Stimulated activated CD8-positive, alpha-beta memory T cell treated with anti-CD3 and anti-CD28 coated beads, Interleukin-12 subunit alpha, Interleukin-12 subunit beta, amount 100 ng/mL, for 24 hours (primary cell): ENCODE data around the gene TM9SF4.

Source experiments
- DNase-seq: peaks from one replicate; pipeline ENCODE4 v3.0.0-alpha.2; 2020; ENCODE audit errors: extremely low read depth

TM9SF4 gene, protein sequence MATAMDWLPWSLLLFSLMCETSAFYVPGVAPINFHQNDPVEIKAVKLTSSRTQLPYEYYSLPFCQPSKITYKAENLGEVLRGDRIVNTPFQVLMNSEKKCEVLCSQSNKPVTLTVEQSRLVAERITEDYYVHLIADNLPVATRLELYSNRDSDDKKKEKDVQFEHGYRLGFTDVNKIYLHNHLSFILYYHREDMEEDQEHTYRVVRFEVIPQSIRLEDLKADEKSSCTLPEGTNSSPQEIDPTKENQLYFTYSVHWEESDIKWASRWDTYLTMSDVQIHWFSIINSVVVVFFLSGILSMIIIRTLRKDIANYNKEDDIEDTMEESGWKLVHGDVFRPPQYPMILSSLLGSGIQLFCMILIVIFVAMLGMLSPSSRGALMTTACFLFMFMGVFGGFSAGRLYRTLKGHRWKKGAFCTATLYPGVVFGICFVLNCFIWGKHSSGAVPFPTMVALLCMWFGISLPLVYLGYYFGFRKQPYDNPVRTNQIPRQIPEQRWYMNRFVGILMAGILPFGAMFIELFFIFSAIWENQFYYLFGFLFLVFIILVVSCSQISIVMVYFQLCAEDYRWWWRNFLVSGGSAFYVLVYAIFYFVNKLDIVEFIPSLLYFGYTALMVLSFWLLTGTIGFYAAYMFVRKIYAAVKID

DNA sequence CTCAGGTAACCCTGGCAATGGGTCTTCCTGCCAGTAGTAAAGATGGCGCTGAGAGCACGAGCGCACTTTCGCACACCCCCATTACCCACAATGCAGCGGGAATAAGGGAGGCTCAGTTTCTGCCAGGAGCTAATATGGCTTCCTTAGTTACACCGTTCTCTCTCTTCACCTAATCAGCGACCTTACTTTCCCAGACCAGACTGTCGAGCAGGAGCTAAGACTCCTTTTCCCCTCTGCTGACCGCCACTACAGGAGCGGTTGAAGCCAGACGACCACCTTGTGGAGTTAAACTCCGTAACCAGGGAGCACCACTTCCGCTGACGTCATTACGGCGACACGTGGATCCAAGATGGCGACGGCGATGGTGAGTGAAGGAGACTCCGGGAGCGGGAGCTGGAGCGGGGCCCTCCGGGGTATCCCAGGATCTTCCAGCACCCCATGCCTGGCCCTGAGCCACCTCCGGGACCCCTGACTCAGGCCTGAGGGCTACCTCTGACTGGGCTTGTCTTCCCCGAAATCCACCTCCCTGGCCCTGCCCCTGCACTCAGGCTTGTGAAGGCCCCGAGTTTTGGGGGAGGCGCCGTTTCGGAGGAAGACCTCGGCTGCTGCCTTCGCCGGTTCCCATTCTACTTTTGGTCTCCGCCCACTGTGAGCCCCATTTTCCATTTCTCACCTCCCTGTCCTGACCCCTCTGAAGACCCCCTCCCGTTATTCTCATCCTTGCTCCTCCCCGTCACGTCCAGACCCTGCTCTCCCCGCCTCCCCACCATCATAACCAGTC is at the start of gene TM9SF4:
Gene TM9SF4 (plus strand): TSS at position 323 of the 781 bp plus-strand sequence. CDS start 27 bp downstream, at position 350.
- DNase-seq, result peak; percentile 77

DNA sequence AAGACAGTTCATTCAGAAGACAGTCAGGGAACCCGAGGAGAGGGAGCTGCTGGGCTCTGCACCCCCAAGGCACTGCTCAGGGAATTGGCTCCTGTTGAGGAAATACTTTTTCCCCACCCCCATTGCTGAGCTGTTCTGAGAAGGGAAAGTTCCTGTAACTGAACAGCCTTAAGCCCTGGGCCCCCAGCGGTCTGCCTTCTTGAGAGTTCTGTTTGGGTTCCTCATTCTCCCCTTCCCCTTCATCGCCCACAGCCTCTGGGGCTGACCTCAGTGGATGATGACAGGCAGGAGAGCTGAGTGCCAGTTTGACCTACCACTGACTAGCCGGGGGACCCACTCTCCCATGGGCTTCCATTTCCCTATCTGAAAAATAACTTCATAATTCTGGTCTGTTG is 46.7 kb upstream of the TM9SF4 start:
- DNase-seq, result no peak

DNA sequence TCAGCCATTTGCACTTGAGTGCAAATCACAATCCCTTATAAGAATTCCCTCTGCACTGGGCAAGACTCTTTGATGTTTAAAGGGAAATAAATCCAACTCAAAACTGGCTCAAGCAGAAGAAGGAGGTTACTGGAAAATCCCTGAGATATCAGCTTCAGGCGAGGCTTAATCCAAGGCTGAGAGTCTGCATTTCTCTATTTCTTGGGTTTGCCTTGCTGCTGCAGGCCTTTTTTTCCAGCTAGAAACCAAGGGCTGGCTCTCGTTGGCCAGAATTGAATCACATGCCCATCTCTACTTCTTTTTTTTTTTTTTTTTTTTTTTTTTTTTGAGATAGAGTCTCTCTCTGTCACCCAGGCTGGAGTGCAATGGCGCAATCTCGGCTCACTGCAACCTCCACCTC is 45.8 kb upstream of the TM9SF4 start:
- DNase-seq, result no peak

DNA sequence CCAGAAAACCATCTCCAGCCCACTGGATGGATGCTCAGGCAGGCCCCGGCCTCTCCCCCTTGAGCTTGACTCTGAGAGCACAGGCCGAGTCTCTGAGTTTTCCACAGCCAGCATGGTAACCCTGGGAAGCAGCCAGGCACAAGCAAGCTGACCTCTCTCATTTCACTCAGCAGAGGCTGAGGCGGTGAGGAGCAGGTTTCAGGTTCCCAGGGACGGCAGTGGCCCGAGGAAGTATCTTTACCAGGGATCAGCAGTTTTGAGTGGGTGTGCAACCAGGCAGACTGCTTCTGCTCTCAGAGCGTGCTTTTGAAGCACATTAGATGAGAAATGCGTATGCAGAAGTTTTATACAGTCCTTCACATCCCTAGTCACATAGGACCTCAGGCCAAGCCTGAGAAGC is 44.8 kb upstream of the TM9SF4 start:
- DNase-seq, result no peak

DNA sequence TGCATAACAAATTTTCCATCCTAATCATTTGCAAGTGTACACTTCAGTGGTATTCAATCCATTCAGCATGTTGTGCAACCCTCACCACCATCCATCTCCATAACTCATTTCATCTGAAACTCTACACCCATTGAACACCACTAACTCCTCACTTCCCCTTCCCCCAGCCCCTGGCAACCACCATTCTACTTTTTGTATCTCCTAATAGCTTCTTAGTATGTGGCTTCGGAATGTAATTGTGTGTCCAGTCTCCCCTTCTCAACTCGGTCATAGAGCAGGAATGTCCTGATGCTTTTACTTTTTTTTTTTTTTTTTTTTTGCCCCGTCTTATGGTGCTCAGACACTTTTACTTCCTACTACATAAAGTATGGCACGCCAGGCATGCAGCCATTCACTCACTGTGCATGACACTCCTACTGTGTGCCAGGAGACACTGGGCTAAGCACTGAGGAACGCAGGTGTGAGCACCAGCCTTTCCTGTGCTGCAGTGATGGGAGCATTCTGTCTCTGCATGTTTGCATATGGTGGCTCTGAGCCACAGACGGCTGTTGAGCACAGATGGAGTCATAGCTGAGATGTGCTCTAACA is 42.2 kb upstream of the TM9SF4 start:
- DNase-seq, result no peak

DNA sequence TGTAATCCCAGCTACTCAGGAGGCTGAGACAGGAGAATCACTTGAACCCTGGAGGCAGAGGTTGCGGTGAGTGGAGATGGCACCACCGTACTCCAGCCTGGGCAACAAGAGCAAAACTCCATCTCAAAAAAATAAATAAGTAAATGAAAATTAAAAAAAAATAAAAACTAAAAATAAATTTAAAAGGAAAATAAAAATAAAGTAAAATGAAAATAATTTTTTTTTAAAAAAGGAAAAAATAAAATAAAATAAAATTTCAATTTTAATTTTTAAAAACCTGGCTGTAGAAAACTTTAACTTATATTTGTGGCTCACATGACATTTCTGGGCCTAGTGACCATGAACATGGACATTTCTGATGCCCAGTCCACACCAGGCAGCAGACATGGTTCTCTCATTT is 41.3 kb upstream of the TM9SF4 start:
- no peak for DNase-seq

DNA sequence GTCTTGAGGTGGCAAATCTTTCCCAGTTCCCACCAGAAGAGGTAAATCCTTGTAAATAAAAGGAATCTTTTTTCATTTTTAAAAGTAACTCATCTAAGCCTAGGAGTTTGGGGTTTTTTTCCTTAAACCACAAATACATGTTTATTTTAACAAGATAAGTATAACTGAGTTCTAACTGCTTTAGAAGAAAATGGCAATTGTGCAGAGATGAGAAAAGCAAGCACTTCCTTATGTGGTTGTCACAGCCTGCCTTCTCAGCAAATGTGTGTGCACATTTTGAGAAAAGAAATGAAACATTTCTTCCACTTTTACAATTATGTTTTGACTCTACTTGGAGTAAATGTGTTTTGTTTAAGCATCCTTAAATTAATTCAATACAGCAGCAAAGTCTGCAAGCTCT is 39.8 kb upstream of the TM9SF4 start:
- no peak for DNase-seq

DNA sequence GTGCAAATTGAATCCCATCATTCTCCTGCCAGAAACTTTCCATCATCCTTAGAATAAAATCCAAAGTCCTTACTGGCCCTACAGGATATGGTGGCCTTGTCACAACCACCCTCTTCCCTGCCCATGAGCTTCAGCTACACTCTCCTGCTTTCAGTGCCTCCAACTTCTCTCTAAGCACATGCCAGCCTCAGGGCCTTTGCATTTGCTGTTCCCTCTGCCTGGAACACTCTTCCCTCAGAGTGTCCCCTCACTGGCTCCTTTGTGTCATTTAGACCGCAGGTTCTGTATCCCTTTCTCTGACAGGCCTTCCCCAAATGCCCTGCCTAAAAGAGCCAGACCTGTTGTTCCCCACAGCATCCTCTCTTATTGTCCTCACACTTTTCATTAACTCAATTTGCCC is 39.2 kb upstream of the TM9SF4 start:
- no peak for DNase-seq

DNA sequence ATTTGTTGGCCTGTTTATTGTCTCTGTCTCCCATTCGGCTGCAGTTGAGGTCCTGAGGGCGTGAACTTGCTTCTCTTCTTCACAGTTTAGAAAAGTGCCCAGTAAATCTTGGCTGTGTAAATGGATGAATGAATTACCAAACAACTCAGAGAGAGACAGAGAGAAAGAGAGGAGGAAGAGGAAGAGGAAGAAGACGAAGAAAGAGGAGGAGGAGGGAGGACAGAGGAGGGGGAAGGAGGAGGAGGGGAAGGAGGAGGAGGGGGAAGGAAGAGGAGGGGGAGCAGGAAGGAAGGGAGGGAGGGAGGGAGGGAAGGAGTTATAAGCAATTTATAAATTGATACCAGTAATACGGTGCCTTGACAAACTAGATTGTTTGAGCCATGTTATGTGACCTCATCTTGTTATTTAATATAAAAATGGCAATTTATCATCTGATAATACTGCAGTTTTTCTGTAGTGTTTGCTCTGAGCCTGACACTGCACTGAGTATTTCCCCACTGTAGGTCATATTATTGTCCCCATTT is 38.8 kb upstream of the TM9SF4 start:
- DNase-seq, result no peak

DNA sequence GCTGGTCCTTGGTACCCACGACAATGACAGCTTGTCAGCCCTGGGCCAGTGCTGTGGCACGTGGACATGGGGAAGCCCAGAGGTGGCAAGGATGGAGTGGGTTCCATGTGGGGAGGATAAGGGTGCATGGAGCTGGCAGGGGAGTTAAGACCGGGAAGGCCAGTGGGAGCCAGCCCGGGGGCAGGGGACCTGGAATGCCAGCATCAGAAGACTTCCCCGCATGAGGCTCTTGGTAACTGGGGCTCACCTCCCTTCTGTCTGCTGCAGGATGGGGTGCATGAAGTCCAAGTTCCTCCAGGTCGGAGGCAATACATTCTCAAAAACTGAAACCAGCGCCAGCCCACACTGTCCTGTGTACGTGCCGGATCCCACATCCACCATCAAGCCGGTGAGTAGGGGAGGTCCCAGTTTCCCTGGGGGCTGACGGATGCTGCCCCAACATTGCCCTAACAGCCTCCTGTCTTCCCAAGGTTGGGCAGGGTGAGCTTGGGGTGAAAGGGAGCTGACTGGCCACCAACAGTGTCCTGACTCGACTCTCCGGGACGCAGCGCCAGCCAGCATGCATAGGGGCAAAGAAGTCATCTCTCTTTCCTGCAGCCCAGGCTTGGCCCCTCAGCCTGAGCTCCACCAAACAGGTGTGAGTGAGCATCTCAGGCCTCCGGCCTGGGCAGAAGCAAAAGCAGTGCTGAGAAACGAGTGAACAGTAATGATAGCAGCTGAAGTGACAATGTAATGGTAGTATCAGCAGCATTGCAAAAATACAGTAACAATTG is 37.9 kb upstream of the TM9SF4 start:
- no peak for DNase-seq

DNA sequence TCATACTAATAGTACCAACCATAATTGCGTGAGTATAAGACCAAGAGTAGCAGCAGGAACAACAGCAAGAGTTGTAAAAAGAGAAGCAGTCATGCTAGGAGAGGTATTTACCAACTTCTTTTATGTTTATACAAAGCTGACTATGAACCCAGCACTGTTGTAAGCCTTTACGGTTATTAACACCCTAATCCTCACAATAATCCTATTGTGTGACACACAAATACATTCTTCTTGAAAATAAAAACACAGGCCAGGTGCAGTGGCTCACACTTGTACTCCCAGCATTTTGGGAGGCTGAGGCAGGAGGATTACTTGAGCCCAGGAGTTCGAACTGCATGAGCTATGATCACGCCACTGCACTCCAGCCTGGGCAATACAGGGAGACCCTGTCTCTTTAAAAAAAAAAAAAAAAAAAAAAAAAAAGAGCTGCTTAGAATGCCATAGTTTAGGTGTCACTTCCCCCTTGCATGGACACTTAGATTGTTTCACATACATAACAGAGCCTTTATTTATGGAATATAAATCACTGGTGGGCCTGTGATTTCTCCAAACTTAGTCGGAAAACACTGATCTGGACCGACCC is 37.3 kb upstream of the TM9SF4 start:
- no peak for DNase-seq

DNA sequence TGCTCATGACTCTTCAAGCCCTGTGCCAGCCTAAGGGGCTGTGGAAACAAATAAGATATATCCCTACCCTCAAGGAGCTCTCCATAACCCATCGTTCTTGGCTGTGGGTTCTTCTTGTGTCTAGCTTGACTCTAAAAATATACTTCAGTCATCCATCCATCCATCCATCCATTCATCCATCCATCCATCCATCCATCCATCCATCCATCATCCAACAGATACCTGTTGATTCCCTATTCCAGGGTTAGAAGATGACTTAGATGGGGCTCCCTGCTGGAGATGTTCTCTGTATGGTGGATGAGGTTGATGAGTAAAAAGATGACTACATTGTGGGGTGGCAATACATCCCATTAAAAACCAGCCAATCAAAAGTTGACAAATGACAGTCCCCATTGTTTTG is 34.0 kb upstream of the TM9SF4 start:
- no peak for DNase-seq

DNA sequence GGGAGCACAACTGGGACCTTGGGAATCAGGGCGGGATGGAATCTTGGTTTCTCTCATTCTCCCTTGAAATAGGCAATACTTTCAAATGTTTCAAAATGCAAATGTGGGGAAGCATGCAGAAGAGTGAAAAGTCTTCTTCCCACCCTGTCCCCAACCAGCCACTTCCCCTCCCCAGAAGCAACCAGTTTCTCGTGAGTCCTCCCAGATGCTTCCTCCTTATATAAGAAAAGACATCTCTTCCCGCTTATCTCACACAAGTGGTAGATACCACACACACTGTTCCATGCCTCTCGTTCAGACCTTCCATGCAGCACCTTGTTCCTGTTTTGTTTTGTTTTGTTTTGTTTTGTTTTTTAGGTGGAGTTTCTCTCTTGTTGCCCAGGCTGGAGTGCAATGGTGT is 32.3 kb upstream of the TM9SF4 start:
- DNase-seq, result no peak

DNA sequence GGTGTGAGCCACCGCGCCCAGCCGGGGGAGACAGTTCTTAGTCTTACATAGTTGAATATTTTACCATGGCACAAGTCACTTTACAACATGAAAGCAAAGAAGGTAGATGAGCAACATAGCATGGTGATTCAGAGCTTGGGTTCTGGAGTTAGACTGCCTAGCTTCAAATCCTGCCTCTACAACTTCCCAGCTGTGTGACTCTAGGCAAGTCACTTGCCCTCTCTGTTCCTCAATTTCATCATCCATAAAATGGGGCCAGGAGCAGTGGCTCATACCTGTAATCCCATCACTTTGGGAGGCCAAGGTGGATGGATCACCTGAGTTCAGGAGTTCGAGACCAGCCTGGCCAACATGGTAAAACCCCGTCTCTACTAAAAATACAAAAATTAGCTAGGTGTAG is 31.2 kb upstream of the TM9SF4 start:
- DNase-seq, result no peak

DNA sequence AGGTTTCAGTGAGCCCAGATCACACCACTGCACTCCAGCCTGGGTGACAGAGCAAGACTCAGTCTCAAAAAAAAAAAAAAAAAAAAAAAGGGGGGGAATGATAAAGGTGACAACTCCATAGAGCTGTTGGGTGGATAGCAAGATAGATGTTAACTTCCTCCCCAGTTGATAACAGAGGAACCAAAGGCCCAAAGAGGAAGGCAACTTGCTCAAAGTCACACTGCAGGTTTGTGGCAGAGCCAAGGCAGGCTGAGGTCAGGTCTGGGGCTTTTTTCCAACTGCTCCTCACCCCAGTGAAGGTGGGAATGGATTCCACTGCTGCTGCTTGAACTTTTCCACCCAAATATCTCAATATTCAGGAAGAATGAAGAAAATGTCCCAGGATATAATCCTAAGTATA is 30.7 kb upstream of the TM9SF4 start:
- DNase-seq, result no peak

DNA sequence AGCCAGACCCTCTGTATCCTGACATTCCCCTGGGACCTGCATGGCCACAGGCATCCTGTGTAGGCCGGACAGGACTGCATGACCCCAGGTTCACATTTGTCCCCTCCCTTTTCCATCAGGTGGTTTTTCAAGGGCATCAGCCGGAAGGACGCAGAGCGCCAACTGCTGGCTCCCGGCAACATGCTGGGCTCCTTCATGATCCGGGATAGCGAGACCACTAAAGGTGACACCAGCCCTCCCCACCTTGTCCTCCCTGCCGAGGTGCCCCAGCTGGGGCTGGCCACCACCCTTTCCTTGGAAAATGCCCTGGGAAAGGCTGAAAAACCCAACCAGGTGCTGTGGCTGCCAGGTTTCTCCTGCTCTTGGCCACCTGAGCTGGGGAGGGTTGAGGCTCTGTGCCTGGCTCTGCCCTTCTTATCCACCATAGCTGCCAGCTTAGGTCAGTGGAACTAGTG is 29.8 kb upstream of the TM9SF4 start:
- DNase-seq, result no peak

DNA sequence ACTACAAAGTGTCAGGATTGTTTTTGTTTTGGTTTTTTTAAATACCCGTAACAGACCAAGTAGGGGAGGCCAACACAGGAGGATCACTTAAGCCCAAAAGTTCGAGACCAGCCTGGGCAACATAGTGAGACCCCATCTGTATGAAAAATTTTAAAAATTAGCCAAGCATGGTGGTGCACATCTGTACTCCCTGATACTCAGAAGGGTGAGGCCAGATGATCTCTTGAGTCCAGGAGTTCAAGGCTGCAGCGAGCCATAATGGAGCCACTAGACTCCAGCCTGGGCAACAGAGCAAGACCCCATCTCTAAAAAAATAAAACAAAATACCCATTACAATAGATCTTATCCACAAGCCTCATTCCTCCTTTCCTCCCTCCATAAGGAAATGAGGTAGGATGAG is 28.7 kb upstream of the TM9SF4 start:
- DNase-seq, result no peak

DNA sequence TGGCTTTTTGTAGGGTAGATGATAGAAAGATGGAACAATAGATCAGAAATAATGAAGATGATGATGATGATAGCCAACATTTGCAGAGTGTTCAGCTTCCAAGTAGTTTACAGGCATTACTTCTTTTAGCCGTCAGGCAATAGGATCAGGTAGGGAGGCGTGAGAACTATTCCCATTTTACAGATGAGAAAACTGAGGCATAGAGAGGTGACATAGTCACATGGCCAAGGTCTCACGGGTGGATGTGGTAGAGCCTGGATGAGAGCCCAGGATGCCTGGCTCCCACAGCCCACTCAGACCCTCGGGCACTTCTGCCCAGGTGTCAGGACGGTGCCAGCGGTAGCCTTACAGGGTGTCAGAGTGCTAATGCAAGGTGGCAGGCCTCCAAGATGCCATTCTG is 26.0 kb upstream of the TM9SF4 start:
- DNase-seq, result no peak

DNA sequence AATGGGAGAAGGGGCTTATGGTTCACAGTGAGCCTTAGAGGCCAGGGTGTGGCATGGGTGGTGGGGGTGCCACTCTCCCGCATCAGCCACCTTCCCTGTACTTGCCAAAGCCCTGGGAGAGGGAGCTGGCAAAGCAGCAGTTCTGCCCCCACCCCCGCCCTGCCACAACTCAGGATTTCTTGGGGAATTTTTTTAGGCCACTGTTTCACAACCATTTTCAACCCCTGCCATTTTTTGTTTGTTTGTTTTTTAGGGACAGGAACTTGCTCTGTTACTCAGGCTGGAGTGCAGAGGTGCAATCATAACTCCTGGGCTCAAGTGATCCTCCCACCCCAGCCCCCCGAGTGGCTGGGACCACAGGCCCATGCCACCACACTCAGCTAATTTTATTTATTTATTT is 22.4 kb upstream of the TM9SF4 start:
- DNase-seq, result no peak

DNA sequence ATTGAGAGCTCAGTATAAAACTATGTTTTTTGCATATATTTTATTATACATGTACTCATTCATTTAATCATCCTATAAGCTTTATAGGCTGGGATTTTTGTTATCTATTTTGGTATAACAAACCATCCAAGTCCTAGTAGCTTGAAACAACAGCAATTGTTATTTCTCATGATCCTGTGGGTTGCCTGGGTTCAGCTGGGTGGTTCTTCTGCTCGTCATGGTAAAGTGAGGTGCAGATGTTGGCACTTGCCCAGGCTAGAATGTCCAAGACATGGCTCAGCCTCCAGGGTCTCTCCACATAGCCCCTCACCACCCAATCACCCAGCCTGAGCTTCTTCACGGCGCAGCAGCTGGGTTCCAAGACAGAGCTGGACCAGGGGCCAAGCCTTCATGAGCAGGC is 20.8 kb upstream of the TM9SF4 start:
- no peak for DNase-seq
